ENCODE data around the gene EPAS1. TPM values are rescaled to one million over a fixed set of nuclear protein-coding genes. Genes with fewer than 3 reads are reported as not detected.

The EPAS1 gene
- total and polyA plus RNA-seq, 9 of the 15 experiments (the other 6 are each of a cell fraction or from before 2014, with no cell fraction given): 0.25 to 11.2 (median 4.1) TPM

GRCh38 chr2:46310446-46310845, 13.2 kb downstream of the EPAS1 start:
- in situ Hi-C loops (cut with MboI): no loop called here
- no peak overlapping the region for H3K27ac ChIP-seq (ENCODE audit: extremely low read depth, low read depth, low read length)
- intact Hi-C loops (cut with micrococcal nuclease): loop anchor here (10.0 kb wide), 1 partner anchor 124 kb away; no protein-coding TSS in a partner anchor
- H3K79me2 ChIP-seq (ENCODE audit: control insufficient read depth, insufficient read depth, low read length): peaks cover 4% of the 10 kb centered on the region; the same call in 1 of the 3 replicates
- no peaks in the 10 kb centered on the region for H4K20me1 ChIP-seq (replicated peaks; ENCODE audit: control insufficient read depth, insufficient read depth, low read length)
- no peak overlapping the region for H2AFZ ChIP-seq (ENCODE audit: low read depth, low read length)
- ATAC-seq: no peak
- no peak overlapping the region for H3K4me2 ChIP-seq (ENCODE audit: insufficient read depth, low read length)
- no peaks in the 10 kb centered on the region for H3K36me3 ChIP-seq (ENCODE audit: control insufficient read depth, insufficient read depth, low read length)
- 97% methylated on average over 4 of the region's 5 CpGs for WGBS (ENCODE audit: insufficient coverage, low coverage, missing lambda C conversion rate)
- TF ChIP-seq ARHGAP35 (IDR thresholded peaks at IDR 0.05; ENCODE audit: partially characterized antibody) (no peak), ZFPM2 (CRISPR knock-in tag; IDR thresholded peaks at IDR 0.05) (no peak), ZBTB11 (CRISPR knock-in tag; IDR thresholded peaks at IDR 0.05) (no peak), ZNF41 (CRISPR knock-in tag; conservative IDR thresholded peaks at IDR 0.05) (no peak), LEF1 (IDR thresholded peaks at IDR 0.05) (no peak), BRF1 (IDR thresholded peaks at IDR 0.05; ENCODE audit: borderline replicate concordance, extremely low read depth, insufficient read length) (no peak), POLR2H (tag; IDR thresholded peaks at IDR 0.05; ENCODE audit: low read depth) (no peak), PKNOX1 (IDR thresholded peaks at IDR 0.05) (no peak), CTBP1 (IDR thresholded peaks at IDR 0.05; ENCODE audit: borderline replicate concordance) (no peak)
- H3K9ac ChIP-seq (ENCODE audit: insufficient read depth in 1 of 2, low read depth in 2 of 2, low read length in 2 of 2): no peak overlapping the region
- no peak for DNase-seq (ENCODE audit: extremely low read depth in 1 of 4, low spot score in 3 of 4)
- FAIRE-seq: no peak
- no peak overlapping the region for H3K4me3 ChIP-seq
- CTCF ChIA-PET (ENCODE audit: low intra/inter-chr PET ratio): no interaction called here
- peaks cover 8% of the 10 kb centered on the region for H3K9me1 ChIP-seq (ENCODE audit: control insufficient read depth, insufficient read depth, low read length)
- H3K9me3 ChIP-seq (replicated peaks; ENCODE audit: control insufficient read depth, insufficient read depth, low read depth, low read length): no peaks in the 10 kb centered on the region
- no TSS peak for BruUV-seq (replicated peaks)
- no peaks in the 10 kb centered on the region for H3K27me3 ChIP-seq (ENCODE audit: control insufficient read depth in 2 of 2, insufficient read depth in 2 of 2, low read length in 2 of 2)
- POLR2A ChIA-PET: interaction anchor here (0.8 to 1.8 kb wide), 2 partner anchors 11 to 288 kb away, joined by 3 to 7 read pairs; no protein-coding TSS in a partner anchor
- peaks cover 20 to 25% of the 10 kb centered on the region in 2 experiments for H3K4me1 ChIP-seq (replicated peaks in 1 of 2; ENCODE audit: control insufficient read depth in 2 of 2, insufficient read depth in 2 of 2, low read length in 2 of 2)
